ENCODE results near the gene FOXP4. TPM values are rescaled to one million over a fixed set of nuclear protein-coding genes. Genes with fewer than 3 reads are reported as not detected.

The FOXP4 gene
- total RNA-seq, 1 experiment from 2014 or later, result 26.0 TPM

GRCh38 chr6:41630069-41630468, 83.9 kb downstream of the FOXP4 start:
- TF ChIP-seq EZH2 (IDR thresholded peaks at IDR 0.05; ENCODE audit: low read depth) (no peak), CTCF (conservative IDR thresholded peaks at IDR 0.05) (no peak)
- BruUV-seq (replicated peaks), result no TSS peak
- CTCF ChIA-PET, result interaction anchor here (0.6 kb wide), 1 partner anchor 50 kb away, joined by 8 read pairs; no protein-coding TSS in a partner anchor

GRCh38 chr6:41630946-41631345, 84.8 kb downstream of the FOXP4 start:
- CTCF ChIA-PET, result no interaction called here

More at GRCh38 chr6:41630069-41630468, 83.9 kb downstream of the FOXP4 start:
- no peaks in the 10 kb centered on the region for H3K79me2 ChIP-seq (ENCODE audit: low read depth)
- no peaks in the 10 kb centered on the region for H3K9me2 ChIP-seq (ENCODE audit: insufficient read depth)
- no peaks in the 10 kb centered on the region for H3K36me3 ChIP-seq (ENCODE audit: low read depth)
- H2AFZ ChIP-seq, result no peak overlapping the region
- intact Hi-C loops (cut with micrococcal nuclease; ENCODE audit: unreplicated experiment), result no loop called here
- H3K4me1 ChIP-seq (replicated peaks; ENCODE audit: insufficient read depth), result 0 out of 2 replicates have a peak, but pooled peaks cover 5% of the 10 kb centered on the region
- no peaks in the 10 kb centered on the region for H3K27me3 ChIP-seq (ENCODE audit: insufficient read depth, low read depth)
- DNase-seq, result no peak
- H3K4me2 ChIP-seq, result no peak overlapping the region
- POLR2A ChIA-PET (ENCODE audit: unreplicated experiment), result no interaction called here
- H3F3A ChIP-seq (ENCODE audit: insufficient read depth, low read depth), result no peaks in the 10 kb centered on the region
- no peaks in the 10 kb centered on the region for H3K9me3 ChIP-seq (ENCODE audit: insufficient read depth, low read depth)
- no peak overlapping the region for H3K27ac ChIP-seq
- H4K20me1 ChIP-seq (ENCODE audit: insufficient read depth), result no peaks in the 10 kb centered on the region
- no peak overlapping the region for H3K4me3 ChIP-seq

DNA sequence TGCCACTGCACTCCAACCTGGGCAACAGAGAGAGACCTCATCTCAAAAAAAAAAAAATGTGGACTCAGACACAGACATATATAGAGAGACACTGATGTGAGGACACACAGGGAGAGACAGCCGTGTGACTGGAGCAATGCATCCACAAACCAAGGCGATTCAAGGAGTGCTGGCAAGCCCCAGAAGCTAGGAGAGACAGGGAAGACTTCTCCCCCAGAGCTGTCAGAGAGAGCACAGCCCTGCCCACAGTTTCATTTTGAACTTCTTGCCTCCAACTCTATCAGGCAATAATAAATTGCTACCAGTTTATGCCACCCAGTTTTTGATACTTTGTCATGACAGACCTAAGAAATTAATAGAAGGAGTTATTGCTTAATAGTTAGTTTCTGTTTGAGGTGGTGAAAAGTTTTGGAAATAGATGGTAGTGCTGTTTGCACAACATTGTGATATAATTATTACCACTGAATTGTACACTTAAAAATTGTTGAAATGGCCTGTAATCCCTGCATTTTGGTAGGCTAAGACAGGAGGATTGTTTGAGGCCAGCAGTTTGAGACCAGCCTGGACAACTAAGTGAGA, 87.0 kb downstream of the FOXP4 start:
- POLR2A ChIA-PET (ENCODE audit: unreplicated experiment), result no interaction called here
- H3F3A ChIP-seq (ENCODE audit: insufficient read depth, low read depth), result no peaks in the 10 kb centered on the region
- TF ChIP-seq EZH2 (IDR thresholded peaks at IDR 0.05; ENCODE audit: low read depth) (no peak), CTCF (conservative IDR thresholded peaks at IDR 0.05) (no peak)
- intact Hi-C loops (cut with micrococcal nuclease; ENCODE audit: unreplicated experiment), result no loop called here
- no peak overlapping the region for H3K27ac ChIP-seq
- H3K36me3 ChIP-seq (ENCODE audit: low read depth), result no peaks in the 10 kb centered on the region
- no peak for DNase-seq
- H3K4me1 ChIP-seq (replicated peaks; ENCODE audit: insufficient read depth), result peaks cover 12% of the 10 kb centered on the region
- BruUV-seq (replicated peaks), result no TSS peak
- H3K4me3 ChIP-seq, result no peak overlapping the region
- H3K9me3 ChIP-seq (ENCODE audit: insufficient read depth, low read depth), result no peaks in the 10 kb centered on the region
- CTCF ChIA-PET, result no interaction called here
- H3K27me3 ChIP-seq (ENCODE audit: insufficient read depth, low read depth), result no peaks in the 10 kb centered on the region
- H3K79me2 ChIP-seq (ENCODE audit: low read depth), result no peaks in the 10 kb centered on the region
- H3K9me2 ChIP-seq (ENCODE audit: insufficient read depth), result no peaks in the 10 kb centered on the region
- no peak overlapping the region for H3K4me2 ChIP-seq
- no peaks in the 10 kb centered on the region for H4K20me1 ChIP-seq (ENCODE audit: insufficient read depth)
- no peak overlapping the region for H2AFZ ChIP-seq

More at GRCh38 chr6:41630946-41631345, 84.8 kb downstream of the FOXP4 start:
- Histone ChIP-seq H3K4me1 (replicated peaks; ENCODE audit: insufficient read depth) (peaks cover 5% of the 10 kb centered on the region), H3K27ac (no peak overlapping the region), H3K79me2 (ENCODE audit: low read depth) (no peaks in the 10 kb centered on the region), H3K4me2 (no peak overlapping the region), H3F3A (ENCODE audit: insufficient read depth, low read depth) (no peaks in the 10 kb centered on the region), H2AFZ (no peak overlapping the region), H3K36me3 (ENCODE audit: low read depth) (no peaks in the 10 kb centered on the region), H3K9me2 (ENCODE audit: insufficient read depth) (no peaks in the 10 kb centered on the region), H4K20me1 (ENCODE audit: insufficient read depth) (no peaks in the 10 kb centered on the region), H3K27me3 (ENCODE audit: insufficient read depth, low read depth) (no peaks in the 10 kb centered on the region), H3K4me3 (no peak overlapping the region), H3K9me3 (ENCODE audit: insufficient read depth, low read depth) (no peaks in the 10 kb centered on the region)
- POLR2A ChIA-PET (ENCODE audit: unreplicated experiment), result no interaction called here
- intact Hi-C loops (cut with micrococcal nuclease; ENCODE audit: unreplicated experiment), result no loop called here
- no TSS peak for BruUV-seq (replicated peaks)
- TF ChIP-seq EZH2 (IDR thresholded peaks at IDR 0.05; ENCODE audit: low read depth) (no peak), CTCF (conservative IDR thresholded peaks at IDR 0.05) (no peak)
- no peak for DNase-seq
